ENCODE measurements around the gene CEP135. TPM values are rescaled to one million over a fixed set of nuclear protein-coding genes. Genes with fewer than 3 reads are reported as not detected.

The CEP135 gene
- total and polyA plus RNA-seq, 8 donors: 6.4 to 23.0 (median 17.6) TPM

- no peaks in the 10 kb centered on the region for H3K27me3 ChIP-seq
- DNase-seq (no peak), ATAC-seq (no peak)
- H3K4me1 ChIP-seq: no peaks in the 10 kb centered on the region
- no peak overlapping the region for H3K4me3 ChIP-seq
- intact Hi-C loops (cut with DNase I): no loop called here
- no peak for TF ChIP-seq CTCF (IDR thresholded peaks at IDR 0.05)
- peaks cover 0 to 33% of the 10 kb centered on the region in 2 donors for H3K36me3 ChIP-seq
- H3K27ac ChIP-seq: no peak overlapping the region
- no peaks in the 10 kb centered on the region for H3K9me3 ChIP-seq
These were observed 24.9 kb downstream of the CEP135 start for GRCh38 chr4:55973650-55974049.

GRCh38 chr4:55977811-55978210 lies 29.1 kb downstream of the CEP135 start:
- H3K36me3 ChIP-seq: peaks cover 0 to 53% of the 10 kb centered on the region in 2 donors
- H3K27me3 ChIP-seq: no peaks in the 10 kb centered on the region
- TF ChIP-seq CTCF (IDR thresholded peaks at IDR 0.05): no peak
- ATAC-seq: no peak
- no peak overlapping the region for H3K27ac ChIP-seq
- DNase-seq: no peak
- H3K4me3 ChIP-seq: no peak overlapping the region
- intact Hi-C loops (cut with DNase I): no loop called here
- no peaks in the 10 kb centered on the region for H3K9me3 ChIP-seq
- no peaks in the 10 kb centered on the region for H3K4me1 ChIP-seq

- H3K4me1 ChIP-seq: no peaks in the 10 kb centered on the region
- no peak for ATAC-seq
- no peak overlapping the region for H3K4me3 ChIP-seq
- H3K27me3 ChIP-seq: no peaks in the 10 kb centered on the region
- H3K27ac ChIP-seq: no peak overlapping the region
- no peaks in the 10 kb centered on the region for H3K9me3 ChIP-seq
- peaks cover 0 to 44% of the 10 kb centered on the region in 2 donors for H3K36me3 ChIP-seq
- intact Hi-C loops (cut with DNase I): no loop called here
- no peak for TF ChIP-seq CTCF (IDR thresholded peaks at IDR 0.05)
- no peak for DNase-seq
These were observed 30.8 kb downstream of the CEP135 start for GRCh38 chr4:55979562-55979961.

GRCh38 chr4:55980725-55981124 lies 32.0 kb downstream of the CEP135 start:
- Histone ChIP-seq H3K4me1 (no peaks in the 10 kb centered on the region), H3K27ac (no peak overlapping the region), H3K27me3 (no peaks in the 10 kb centered on the region), H3K4me3 (no peak overlapping the region), H3K9me3 (no peaks in the 10 kb centered on the region), H3K36me3 (peaks cover 0 to 43% of the 10 kb centered on the region in 2 donors)
- DNase-seq: no peak
- intact Hi-C loops (cut with DNase I): no loop called here
- no peak for ATAC-seq
- TF ChIP-seq CTCF (IDR thresholded peaks at IDR 0.05): no peak

- H3K4me1 ChIP-seq: no peaks in the 10 kb centered on the region
- no peak for TF ChIP-seq CTCF (IDR thresholded peaks at IDR 0.05)
- H3K36me3 ChIP-seq: peaks cover 0 to 50% of the 10 kb centered on the region in 2 donors
- H3K27ac ChIP-seq: no peak overlapping the region
- DNase-seq (no peak), ATAC-seq (no peak)
- H3K4me3 ChIP-seq: no peak overlapping the region
- H3K9me3 ChIP-seq: no peaks in the 10 kb centered on the region
- intact Hi-C loops (cut with DNase I): no loop called here
- no peaks in the 10 kb centered on the region for H3K27me3 ChIP-seq
These were observed 34.2 kb downstream of the CEP135 start for GRCh38 chr4:55982976-55983375.
